Prostate gland (tissue), 2 donors: ENCODE results near the gene SLC16A6.

ENCODE experiments used
- POLR2A ChIP-seq: fragments of 450-650 bp; IDR thresholded peaks from one replicate; pipeline ENCODE4 v1.6.1; 2016; ENCODE audit warnings: antibody characterized with exemption, mild to moderate bottlenecking
- POLR2AphosphoS5 ChIP-seq: sonication (generic); formaldehyde crosslinking; IDR thresholded peaks from one replicate; pipeline ENCODE4 v1.6.1; 2017; ENCODE audit warnings: antibody characterized with exemption
- TF ChIP-seq, protein P1 (sequence below), 4 experiments: fragments of 200-600 bp in 2 of 4; fragments of 450-650 bp in 2 of 4; sonication (generic) in 2 of 4; IDR thresholded peaks; 1 replicate in 3 of 4; 2 replicates in 1 of 4; pipeline ENCODE4 v1.5.1; 2016 to 2019; ENCODE audit warnings: antibody characterized with exemption in 4 of 4, mild to moderate bottlenecking in 2 of 4, moderate library complexity in 2 of 4

DNA sequence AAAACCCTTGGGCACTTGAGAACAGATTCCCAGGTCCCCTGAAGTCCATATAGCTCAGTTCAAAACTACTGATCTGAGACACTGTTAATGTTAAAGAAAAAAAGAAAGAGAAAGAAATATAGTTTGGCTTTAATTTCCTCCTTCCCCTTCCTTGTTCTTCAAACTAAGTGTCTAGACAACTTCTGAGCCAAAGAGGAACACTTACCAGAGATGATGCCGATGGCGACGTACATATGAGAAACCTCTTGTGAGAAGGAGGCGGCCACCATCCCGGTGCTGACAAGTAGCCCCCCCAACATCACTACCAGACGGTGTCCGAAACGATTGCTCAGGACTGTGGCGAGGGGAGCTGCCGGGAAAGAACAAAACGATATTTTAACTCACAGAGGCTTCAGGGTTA lies 17.2 kb downstream of the SLC16A6 start:
- TF ChIP-seq, protein P1, sequence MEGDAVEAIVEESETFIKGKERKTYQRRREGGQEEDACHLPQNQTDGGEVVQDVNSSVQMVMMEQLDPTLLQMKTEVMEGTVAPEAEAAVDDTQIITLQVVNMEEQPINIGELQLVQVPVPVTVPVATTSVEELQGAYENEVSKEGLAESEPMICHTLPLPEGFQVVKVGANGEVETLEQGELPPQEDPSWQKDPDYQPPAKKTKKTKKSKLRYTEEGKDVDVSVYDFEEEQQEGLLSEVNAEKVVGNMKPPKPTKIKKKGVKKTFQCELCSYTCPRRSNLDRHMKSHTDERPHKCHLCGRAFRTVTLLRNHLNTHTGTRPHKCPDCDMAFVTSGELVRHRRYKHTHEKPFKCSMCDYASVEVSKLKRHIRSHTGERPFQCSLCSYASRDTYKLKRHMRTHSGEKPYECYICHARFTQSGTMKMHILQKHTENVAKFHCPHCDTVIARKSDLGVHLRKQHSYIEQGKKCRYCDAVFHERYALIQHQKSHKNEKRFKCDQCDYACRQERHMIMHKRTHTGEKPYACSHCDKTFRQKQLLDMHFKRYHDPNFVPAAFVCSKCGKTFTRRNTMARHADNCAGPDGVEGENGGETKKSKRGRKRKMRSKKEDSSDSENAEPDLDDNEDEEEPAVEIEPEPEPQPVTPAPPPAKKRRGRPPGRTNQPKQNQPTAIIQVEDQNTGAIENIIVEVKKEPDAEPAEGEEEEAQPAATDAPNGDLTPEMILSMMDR (IDR thresholded peaks at IDR 0.05): no peak
- no peak for TF ChIP-seq POLR2A
- no peak for TF ChIP-seq POLR2AphosphoS5
